Activated CD8-positive, alpha-beta T cell treated with anti-CD3 and anti-CD28 coated beads for 36 hours (primary cell): ENCODE measurements around the gene MBD6. TPM values are rescaled to one million over a fixed set of nuclear protein-coding genes. Genes with fewer than 3 reads are reported as not detected.
"Not testable (repeated sequence)": the region's sequence is repeated elsewhere in the genome, so short reads cannot be mapped to it uniquely, and the experiment has no call there.

ENCODE experiments used
- ATAC-seq: fragments of 200-7000 bp; cut with Tn5 transposase; one replicate; pipeline ENCODE4 v1.10.0; 2021; ENCODE audit warnings: mild to moderate bottlenecking, moderate library complexity
- CTCF ChIA-PET: fragments of 350-600 bp; sonication (Branson Sonifier 250); formaldehyde crosslinking; loops from one replicate; lab custom pipeline; 2021; ENCODE audit warnings: antibody characterized with exemption; lab: Charles Lee
- POLR2A ChIA-PET: fragments of 350-600 bp; sonication (Branson Sonifier 250); formaldehyde crosslinking; loops from one replicate; lab custom pipeline; 2021; ENCODE audit warnings: antibody characterized with exemption; lab: Charles Lee
- DNase-seq: peaks from one replicate; pipeline ENCODE4 v3.0.0-alpha.2; 2020
- H3K27ac Mint-ChIP-seq: one replicate; pipeline ENCODE4 v1.8.0; 2021; ENCODE audit warnings: mild to moderate bottlenecking, mixed read lengths
- H3K27me3 Mint-ChIP-seq: one replicate; pipeline ENCODE4 v1.8.0; 2021; ENCODE audit warnings: mixed read lengths
- H3K36me3 Mint-ChIP-seq: one replicate; pipeline ENCODE4 v1.8.0; 2021; ENCODE audit warnings: low read depth, mixed read lengths
- H3K4me1 Mint-ChIP-seq: one replicate; pipeline ENCODE4 v1.8.0; 2021; ENCODE audit warnings: low read depth, mixed read lengths
- H3K4me3 Mint-ChIP-seq: one replicate; pipeline ENCODE4 v1.8.0; 2021; ENCODE audit warnings: mild to moderate bottlenecking, moderate library complexity, mixed read lengths
- H3K9me3 Mint-ChIP-seq: one replicate; pipeline ENCODE4 v1.8.0; 2021; ENCODE audit warnings: mixed read lengths
- intact Hi-C: fragments of 100-400 bp; cut with micrococcal nuclease; formaldehyde crosslinking; loops from one replicate; pipeline ENCODE4 v1.10.0; 2022
- total RNA-seq, 2 experiments: library from RNA; stranded (reverse); gene quantifications; one replicate each; pipeline ENCODE4 v1.2.3, GENCODE V29; 2021
- TF ChIP-seq, protein P1 (sequence below): fragments of 200-600 bp; IDR thresholded peaks from one replicate; pipeline ENCODE4 v1.8.0; 2022; ENCODE audit warnings: antibody characterized with exemption, mild to moderate bottlenecking

Gene MBD6
- total RNA-seq, 2 experiments from 2014 or later = 46.5 to 47.3 TPM

DNA sequence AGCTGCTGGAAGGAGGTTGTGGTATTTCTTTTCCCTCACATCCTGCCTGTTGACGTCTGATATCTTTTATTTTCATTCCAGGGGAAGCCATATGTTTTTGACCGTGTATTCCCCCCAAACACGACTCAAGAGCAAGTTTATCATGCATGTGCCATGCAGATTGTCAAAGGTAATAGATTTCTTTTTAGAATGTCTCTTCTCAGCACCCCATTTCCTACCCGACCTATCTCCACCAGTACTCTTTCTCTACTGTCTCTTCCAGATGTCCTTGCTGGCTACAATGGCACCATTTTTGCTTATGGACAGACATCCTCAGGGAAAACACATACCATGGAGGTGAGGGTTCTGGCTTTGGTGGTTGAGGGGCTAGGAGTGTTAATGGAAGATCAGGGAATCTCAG, 40.7 kb downstream of the MBD6 start:
- CTCF ChIA-PET = interaction anchor here (1.0 to 3.1 kb wide), 3 partner anchors 8 to 21 kb away, joined by 3 to 13 read pairs (median 7); no protein-coding TSS in a partner anchor
- Mint-ChIP-seq H3K4me3 (no peak overlapping the region), H3K36me3 (no peaks in the 10 kb centered on the region), H3K27me3 (no peaks in the 10 kb centered on the region), H3K27ac (no peak overlapping the region), H3K4me1 (no peaks in the 10 kb centered on the region), H3K9me3 (no peaks in the 10 kb centered on the region)
- DNase-seq = no peak
- TF ChIP-seq, protein P1, sequence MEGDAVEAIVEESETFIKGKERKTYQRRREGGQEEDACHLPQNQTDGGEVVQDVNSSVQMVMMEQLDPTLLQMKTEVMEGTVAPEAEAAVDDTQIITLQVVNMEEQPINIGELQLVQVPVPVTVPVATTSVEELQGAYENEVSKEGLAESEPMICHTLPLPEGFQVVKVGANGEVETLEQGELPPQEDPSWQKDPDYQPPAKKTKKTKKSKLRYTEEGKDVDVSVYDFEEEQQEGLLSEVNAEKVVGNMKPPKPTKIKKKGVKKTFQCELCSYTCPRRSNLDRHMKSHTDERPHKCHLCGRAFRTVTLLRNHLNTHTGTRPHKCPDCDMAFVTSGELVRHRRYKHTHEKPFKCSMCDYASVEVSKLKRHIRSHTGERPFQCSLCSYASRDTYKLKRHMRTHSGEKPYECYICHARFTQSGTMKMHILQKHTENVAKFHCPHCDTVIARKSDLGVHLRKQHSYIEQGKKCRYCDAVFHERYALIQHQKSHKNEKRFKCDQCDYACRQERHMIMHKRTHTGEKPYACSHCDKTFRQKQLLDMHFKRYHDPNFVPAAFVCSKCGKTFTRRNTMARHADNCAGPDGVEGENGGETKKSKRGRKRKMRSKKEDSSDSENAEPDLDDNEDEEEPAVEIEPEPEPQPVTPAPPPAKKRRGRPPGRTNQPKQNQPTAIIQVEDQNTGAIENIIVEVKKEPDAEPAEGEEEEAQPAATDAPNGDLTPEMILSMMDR = no peak
- POLR2A ChIA-PET = interaction anchor here (1.2 kb wide), 1 partner anchor 160 kb away, joined by 3 read pairs; no protein-coding TSS in a partner anchor
- intact Hi-C loops = no loop called here
- no peak for ATAC-seq

DNA sequence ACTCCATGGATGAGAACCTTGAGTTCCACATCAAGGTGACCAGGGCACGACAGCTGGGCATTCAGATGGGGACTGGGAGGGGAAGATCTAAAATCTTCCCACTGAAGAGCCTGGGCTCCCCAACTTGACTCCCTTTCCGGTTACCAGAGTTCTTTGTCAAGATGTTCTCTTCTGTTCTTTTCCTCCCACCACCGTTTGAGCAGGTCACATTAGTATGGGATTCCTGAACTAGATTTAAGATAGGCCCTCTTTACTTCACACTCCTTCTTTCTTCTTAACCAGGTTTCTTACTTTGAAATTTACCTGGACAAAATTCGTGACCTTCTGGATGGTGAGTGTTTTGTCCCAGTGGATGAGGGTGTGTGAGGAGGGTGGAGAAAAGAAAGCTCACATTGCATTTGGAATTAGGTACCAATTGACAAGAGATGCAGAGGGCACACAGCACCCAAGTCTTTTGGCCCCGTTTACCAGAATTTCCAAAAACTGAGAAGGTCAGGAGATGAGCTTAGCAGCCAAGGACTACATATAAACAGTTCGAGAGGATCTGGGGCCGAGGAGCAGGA, 41.6 kb downstream of the MBD6 start:
- Mint-ChIP-seq H3K4me3 (no peak overlapping the region), H3K9me3 (no peaks in the 10 kb centered on the region), H3K4me1 (no peaks in the 10 kb centered on the region), H3K36me3 (no peaks in the 10 kb centered on the region), H3K27me3 (no peaks in the 10 kb centered on the region), H3K27ac (no peak overlapping the region)
- no peak for DNase-seq
- intact Hi-C loops = no loop called here
- TF ChIP-seq, protein P1 = no peak
- no peak for ATAC-seq
- ChIA-PET CTCF (interaction anchor here (1.0 to 2.3 kb wide), 2 partner anchors 16 to 19 kb away, joined by 3 to 10 read pairs; no protein-coding TSS in a partner anchor), POLR2A (interaction anchor here (0.9 kb wide), 1 partner anchor 28 kb away, joined by 3 read pairs; no protein-coding TSS in a partner anchor)

DNA sequence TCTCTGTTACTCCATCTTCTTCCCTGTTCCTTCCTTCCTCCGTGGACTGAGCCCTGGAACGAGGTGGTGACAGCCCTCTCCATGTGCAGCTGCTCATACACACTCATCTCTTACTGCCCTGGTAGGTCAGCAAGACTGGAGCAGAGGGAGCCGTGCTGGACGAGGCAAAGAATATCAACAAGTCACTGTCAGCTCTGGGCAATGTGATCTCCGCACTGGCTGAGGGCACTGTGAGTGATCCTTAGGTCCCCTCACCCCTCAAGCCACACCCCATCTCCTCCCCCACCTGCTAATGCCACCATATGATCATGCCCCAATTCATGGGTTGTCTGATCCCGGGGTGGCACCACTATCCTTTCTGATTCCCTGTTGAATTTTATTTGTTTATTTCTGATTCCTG, 46.2 kb downstream of the MBD6 start:
- POLR2A ChIA-PET = interaction anchor here (0.6 kb wide), 1 partner anchor 9 kb away, joined by 3 read pairs; no protein-coding TSS in a partner anchor

DNA sequence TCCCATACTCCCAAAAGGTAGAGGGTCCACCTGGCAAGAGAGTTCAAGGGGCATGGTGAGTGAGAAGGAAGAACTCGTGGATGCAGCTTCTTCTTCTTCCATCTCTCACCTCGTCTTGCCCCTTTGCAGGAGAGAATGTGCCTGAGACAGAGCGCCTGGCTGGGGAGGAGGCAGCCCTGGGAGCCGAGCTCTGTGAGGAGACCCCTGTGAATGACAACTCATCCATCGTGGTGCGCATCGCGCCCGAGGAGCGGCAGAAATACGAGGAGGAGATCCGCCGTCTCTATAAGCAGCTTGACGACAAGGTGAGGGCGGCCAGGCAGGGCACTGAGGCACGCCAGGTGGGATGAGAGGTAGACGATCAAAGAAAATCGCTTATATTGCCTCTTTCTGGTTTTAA, 47.2 kb downstream of the MBD6 start:
- POLR2A ChIA-PET = interaction anchor here (1.0 kb wide), 1 partner anchor 22 kb away, joined by 3 read pairs; no protein-coding TSS in a partner anchor
- DNase-seq (no peak), ATAC-seq (no peak)
- Mint-ChIP-seq H3K27me3 (no peaks in the 10 kb centered on the region), H3K9me3 (no peaks in the 10 kb centered on the region), H3K27ac (no peak overlapping the region), H3K4me1 (no peaks in the 10 kb centered on the region), H3K36me3 (no peaks in the 10 kb centered on the region), H3K4me3 (no peak overlapping the region)
- CTCF ChIA-PET = no interaction called here
- TF ChIP-seq, protein P1 = no peak
- intact Hi-C loops = no loop called here

More for the DNA sequence above, 46.2 kb downstream of the MBD6 start:
- DNase-seq (no peak), ATAC-seq (no peak)
- Mint-ChIP-seq H3K4me1 (no peaks in the 10 kb centered on the region), H3K27ac (no peak overlapping the region), H3K36me3 (no peaks in the 10 kb centered on the region), H3K9me3 (no peaks in the 10 kb centered on the region), H3K27me3 (no peaks in the 10 kb centered on the region), H3K4me3 (no peak overlapping the region)
- TF ChIP-seq, protein P1 = no peak
- intact Hi-C loops = no loop called here
- CTCF ChIA-PET = no interaction called here

DNA sequence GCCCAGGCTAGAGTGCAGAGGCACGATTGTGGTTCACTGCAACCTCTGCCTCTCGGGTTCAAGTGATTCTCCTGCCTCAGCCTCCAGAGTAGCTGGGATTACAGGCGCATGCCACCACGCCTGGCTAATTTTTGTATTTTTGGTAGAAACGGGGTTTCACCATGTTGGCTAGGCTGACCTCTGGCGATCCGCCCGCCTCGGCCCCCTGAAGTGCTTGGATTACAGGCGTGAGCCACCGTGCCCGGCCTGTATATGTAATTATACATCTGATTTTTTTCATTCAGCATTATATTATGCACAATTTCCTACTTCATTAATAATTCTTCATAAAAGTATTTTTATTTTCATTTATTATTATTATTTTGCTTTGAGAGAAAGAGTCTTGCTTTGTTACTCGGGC, 47.8 kb downstream of the MBD6 start:
- DNase-seq, H3K27ac Mint-ChIP-seq, H3K4me3 Mint-ChIP-seq, intact Hi-C loops, H3K27me3 Mint-ChIP-seq, H3K9me3 Mint-ChIP-seq, H3K4me1 Mint-ChIP-seq, H3K36me3 Mint-ChIP-seq, ATAC-seq: not testable (repeated sequence)
- CTCF ChIA-PET = interaction anchor here (1.0 to 1.5 kb wide), 4 partner anchors 8 to 50 kb away, joined by 3 to 7 read pairs (median 4); no protein-coding TSS in a partner anchor
- POLR2A ChIA-PET = interaction anchor here (1.0 kb wide), 1 partner anchor 22 kb away, joined by 3 read pairs; no protein-coding TSS in a partner anchor
